ENCODE results near the gene CYP27C1.

CYP27C1 gene

DNA sequence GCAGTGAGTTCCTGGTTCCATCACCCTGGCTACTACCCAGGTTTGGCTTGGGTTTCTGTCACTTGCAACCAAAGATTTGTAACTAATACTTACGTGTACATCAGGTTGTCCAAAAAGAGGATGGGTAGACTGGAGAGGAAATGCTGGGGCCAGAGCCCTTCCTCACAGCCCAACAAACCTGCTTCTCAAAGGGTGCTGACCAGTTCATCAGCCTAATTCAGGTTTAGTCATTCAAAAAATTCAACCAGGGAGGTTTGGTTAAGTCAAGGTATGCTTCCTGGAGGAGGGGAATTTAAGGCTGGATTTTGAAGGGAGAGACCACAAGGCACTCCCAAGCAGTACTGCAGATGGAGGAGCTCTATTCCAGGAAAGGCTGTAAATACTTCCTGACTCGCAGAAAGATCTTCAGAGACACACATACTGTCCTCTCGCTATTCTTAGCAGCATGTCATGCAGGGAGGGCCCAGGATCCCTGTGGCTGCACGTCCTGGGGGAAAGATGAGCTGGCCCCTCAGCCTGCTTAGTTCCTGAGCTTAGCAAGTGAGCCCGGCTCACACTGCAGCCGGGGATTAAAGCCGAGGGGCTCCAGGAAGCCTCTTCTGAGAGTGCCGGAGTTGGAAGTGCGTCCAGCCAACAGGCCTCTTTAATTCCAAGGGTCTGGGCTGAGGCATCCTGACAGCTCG is 73.1 kb downstream of the CYP27C1 start:
- no peak for DNase-seq

DNA sequence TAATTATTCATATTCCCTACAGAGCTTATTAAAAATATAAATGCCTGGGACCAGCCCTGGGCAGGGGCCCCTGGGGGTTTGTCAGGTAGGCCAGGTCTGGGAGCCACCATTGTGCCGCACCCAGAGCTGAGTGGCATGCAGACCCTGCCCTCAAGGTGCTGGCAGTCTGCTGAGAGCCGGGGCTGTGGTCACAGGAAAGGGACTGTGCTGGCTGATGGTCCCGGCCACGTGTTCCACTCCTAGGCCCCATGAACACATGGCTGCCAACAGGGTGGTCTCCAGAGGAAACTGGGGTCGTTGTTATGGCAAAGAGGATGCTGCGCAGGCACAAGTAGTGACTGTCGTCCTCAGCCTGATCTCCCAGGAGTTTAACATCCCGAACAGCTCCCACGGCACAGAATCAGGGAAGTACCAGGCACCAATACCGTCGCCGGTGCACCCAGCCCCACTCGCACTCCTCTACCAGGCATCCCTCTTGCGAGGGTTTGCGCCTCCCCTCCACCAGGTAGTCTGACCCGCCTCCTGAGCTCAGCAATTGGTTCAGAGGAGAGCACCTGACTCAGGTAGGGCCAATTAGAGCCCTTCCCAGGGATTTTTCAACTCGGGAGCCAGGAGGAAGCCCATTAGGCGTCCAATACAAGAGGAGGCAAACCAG is 73.9 kb downstream of the CYP27C1 start:
- no peak for DNase-seq

DNA sequence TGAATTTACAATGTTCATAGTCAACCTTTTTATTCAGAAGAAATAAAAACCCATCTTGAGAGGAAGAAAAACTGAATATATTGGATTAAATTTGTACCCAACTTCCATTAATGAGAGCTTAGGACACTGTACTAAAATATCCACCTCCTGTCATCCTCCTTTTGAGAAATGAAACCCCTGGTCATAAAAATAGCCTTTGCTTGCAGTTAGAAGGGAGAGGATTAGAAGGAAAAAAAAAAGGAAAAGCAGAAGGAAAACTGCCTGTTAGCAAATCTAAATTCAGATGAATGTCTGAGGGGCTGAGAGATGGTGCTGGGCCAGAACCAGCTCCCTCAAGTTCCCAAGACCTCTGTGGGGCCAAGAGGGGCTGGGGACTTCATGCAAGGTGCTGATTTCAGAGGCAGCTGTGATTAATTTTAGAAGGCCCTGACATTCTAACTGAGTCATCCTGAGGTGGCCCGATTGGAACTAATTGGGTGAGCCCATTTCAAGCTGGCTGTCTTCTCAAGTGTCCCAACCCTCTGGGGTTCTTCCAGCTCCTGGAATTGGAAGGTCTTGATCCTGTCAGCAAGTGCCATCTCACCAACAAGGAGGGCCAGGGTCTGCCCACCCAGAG is 74.7 kb downstream of the CYP27C1 start:
- no peak for DNase-seq

DNA sequence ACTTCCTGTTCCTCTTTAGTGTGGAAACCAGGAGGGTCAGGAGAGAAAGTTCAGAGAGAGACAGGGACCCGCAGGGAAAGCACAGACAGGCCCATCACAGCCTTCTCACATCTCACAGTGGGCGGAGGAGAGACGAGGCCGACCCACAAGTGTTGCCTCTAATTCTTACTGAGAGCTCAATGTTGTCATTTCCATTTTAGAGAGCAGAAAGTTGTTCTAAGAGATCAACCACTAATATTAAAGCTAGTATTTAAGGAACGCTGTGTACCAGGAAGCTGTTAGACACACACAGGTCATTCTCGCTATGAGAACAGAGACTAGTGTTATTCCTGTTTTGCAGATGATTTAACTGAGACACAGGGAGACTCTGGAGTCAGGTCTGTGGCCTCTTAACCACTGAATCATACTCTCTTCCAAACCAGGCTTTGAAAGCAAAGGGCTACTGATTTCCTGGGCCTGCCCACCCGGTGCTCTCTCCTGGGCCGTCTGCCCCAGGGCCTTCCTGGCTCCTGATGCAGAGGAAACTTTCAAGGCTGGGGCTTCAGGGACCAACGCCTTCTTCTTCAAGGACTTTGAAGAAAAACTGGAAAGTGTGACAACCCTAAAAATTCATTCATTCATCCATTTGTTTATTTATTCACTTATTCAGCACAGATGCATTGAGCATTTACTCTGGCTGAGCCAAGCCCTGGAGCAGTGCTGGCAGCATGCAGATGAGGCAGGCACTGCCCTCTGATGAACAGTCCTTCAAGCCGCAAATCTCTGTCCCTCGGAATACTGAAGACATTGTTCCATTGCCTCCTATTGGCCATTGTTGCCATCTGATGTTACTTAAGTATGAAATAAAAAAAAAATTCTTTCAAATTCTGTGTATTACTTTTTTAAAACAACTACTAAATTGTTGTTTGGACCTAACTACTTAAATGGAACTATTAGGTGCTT is 76.0 kb downstream of the CYP27C1 start:
- DNase-seq = no peak

DNA sequence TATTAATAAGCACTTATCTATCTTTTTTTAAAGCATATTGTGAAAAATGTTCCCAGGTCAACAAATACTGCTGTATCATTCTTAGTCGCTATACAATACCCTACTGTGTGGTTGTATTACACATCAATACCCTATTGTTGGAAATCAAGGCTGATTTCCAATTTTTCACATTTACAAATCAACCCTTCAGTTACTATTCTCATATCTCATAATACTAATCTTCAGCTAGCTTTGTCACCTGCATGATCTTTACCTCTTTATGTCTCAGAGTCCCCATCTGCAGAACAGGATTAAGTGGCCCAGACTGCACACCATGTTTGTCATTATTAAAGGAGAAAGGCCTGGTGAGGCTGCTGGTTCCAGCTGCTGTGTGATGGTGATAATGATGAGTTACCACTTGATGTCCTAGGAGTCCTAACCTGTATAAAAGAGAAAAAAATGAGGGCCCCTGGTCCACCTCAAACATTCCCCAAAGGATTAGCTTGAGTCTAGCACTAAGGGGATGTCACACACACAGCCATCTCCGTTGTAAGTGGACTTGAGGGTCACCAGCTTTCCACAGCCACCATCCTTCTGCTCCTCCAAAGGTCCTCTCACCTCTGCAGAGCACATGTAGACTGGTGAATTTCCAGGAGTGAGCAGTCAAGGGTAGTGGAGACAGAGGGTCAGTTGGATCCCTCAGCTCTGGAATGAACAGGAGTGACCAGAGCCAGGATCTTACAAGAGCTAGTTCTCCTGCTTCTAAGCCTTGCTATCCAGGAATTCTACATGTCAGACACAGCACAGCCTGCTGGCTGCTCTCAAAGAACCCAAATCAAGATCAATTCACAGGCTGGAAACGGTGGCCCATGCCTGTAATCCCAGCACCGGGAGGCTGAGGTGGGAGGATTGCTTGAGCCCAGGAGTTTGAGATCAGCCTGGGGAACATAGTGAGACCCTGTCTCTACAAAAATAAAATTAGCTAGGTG is 77.2 kb downstream of the CYP27C1 start:
- no peak for DNase-seq

DNA sequence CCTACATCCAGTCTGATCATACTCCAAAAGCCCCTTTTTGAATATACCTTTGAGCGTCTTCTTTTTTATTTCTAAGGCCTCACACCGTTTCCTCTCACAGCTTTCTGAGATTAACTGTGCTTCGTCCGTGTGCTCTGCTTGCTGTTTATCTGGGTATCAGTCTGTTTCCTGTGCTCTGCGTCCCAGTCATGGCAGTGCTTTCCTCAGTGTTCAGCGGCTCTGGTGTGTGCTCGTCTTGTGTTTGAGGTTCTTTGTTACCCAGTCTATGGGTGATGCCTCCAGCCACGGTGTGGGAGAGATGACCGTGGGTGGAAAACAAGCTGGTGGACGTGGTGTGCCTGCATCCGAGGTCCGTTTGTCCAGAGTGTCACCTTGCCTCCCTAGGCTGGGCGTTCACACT is 79.6 kb downstream of the CYP27C1 start:
- peak in 1 of 2 donors; percentile 13 for DNase-seq

DNA sequence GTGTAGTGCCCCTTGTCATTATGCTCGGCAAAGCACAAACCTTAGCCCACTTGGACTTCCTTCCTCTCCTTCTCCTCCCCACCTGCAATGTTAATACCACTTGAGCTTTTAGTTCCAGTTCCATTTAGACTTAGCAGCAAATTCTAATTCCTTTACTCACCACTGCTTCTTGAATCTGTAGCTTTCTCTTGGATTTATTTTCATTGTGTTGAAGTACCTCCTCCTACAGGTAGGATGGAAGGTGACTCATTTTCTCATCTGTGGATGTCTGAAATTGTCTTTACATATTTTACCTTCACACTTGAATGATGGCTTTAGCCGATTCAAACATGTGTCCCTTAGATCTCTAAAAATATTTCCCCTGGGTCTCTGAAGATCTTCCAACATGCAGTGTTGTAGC is 80.3 kb downstream of the CYP27C1 start:
- no peak for DNase-seq

DNA sequence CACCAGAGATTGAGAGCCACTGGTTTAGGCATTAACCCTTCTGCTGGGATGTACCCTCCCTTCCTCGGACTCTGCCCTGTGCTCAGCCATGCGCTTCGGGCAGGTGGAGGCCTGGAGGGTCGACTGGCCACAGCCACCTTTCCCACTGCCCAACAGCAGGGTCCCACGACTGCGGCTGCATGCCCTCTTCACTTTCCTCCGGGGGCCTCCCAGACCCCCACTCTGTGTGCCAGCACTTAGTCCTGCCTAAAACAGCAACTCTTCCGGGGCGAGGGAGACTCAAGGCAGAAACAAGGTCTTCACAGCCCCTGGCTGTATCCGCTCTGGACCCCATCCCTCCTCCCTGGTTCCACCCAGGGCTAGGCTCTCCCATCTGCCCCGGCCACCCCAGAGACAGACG is 81.8 kb downstream of the CYP27C1 start:
- DNase-seq = no peak

DNA sequence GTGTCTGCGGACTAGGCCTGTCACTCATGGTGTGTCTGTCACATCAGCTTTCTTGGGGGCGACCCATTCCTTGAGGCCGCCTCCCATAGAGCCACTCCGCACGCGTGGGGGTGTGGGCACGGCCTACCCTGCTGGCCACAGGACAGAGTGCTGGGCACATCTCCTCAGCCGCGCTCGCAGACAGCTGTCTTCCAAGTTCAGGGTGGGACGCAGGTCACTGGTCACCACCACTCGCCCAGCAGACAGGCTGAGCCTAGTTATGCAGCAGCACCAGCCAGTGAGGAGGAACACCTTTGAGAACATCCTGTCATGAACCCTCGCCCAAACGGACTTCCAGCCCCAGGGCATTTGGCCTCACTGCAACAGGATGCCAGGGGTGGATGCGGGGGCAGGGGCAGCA is 82.4 kb downstream of the CYP27C1 start:
- DNase-seq = no peak

DNA sequence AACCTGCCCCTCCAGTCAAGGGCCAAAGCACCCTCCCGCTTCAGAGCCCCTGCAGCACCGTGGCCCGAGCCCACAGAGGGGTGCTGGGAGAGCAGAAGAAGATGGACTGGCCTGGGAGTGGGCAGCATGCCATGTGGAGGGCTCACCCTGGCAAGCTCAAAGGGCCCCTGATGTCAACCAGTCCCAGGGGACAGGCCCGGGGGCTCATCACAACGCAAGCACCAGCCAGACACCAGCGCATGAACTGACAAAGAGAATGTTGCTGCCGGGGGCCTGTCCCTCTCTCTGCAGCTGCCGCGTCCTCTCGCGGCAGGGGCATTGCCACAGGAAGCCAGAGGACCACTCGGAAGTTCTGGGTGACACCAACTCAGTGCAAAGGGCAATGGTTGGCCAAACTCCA is 82.9 kb downstream of the CYP27C1 start:
- DNase-seq = no peak

DNA sequence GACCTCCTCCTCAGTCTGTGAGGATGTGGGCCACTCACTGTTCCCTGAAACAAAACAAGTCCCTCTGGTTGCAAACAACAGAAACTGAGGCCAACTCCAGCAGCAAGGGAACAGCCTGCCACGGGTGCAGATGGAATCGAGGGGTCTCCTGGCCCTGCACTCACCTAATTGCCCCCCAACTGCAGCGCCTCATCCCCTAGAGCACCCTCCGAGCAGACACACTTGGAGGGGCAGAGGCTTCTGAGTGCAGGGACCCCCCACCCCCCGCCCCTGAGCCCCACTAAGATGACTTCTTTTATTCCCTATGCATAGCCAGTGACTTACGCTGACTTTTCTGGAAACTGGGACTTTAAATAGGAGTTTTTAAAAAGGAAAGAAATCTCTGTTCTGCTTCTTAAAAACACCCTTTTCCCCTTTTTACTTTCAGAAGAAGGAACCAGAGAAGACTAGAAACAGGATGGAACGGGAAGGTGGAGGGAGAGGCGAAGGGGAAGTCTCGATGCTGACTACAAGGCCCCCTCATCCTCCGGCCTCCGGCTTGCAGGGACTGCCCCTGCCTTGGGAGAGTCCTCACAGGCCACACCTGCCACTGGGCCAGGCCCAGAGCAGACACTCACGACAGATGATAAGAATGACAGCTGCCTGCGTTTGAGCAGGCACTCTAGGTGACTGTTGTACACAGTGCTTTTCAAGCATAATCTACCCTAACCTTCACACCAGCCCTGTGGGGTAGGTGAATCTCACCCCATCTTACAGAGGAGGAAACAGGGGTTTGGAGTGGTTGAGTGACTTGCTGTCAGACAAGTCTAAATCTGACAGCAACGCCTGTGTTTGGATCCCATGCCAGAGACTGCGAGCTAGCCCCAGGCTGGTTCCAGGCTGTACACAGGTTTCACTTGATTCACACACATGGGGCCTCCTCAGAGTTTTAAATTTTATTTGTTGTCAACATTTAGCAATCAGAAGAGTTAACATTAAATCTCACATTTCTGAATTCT is 85.0 kb downstream of the CYP27C1 start:
- no peak for DNase-seq

DNA sequence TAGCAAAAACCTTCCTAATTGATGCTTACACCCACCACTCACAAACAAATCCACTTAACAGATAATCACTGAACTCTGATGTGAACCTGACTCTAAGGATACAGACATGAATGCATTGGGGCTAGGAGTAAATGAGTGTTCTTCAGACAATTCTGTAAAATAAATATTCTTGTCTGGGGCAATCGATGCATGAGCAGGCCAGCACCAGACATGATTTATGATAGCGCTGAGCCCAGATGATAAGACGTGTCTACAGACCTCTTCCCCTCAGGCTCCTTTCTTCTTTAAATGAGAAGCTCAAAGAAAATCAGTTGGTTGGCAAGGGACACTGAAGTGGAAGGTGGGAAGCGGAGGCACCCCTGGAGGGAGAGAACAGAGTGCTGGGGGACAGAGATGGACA is 85.9 kb downstream of the CYP27C1 start:
- no peak for DNase-seq
